Esophagus squamous epithelium (tissue), 5 donors: ENCODE data around the gene METTL2B. TPM values are rescaled to one million over a fixed set of nuclear protein-coding genes. Genes with fewer than 3 reads are reported as not detected.
"Not testable (repeated sequence)": the region's sequence is repeated elsewhere in the genome, so short reads cannot be mapped to it uniquely, and the experiment has no call there.

Experiments
- DNase-seq: peaks from one replicate; lab custom pipeline; 2025; lab: John Stamatoyannopoulos, UW
- H3K27ac ChIP-seq, 4 donors: fragments of 200-600 bp; sonication (generic); one replicate each; pipeline ENCODE4 v1.5.1; 2016 to 2019; ENCODE audit warnings: mild to moderate bottlenecking in 1 of 4
- H3K27me3 ChIP-seq, 4 donors: fragments of 200-600 bp; sonication (generic); 1 replicate in 3 of 4; 2 replicates in 1 of 4; pipeline versions ENCODE4 v1.5.1 to v1.6.0; 2017 to 2021; ENCODE audit warnings: antibody characterized with exemption in 1 of 4
- H3K36me3 ChIP-seq, 3 donors: fragments of 200-600 bp; sonication (generic); one replicate each; pipeline ENCODE4 v1.5.1; 2016 to 2019
- H3K4me1 ChIP-seq, 3 donors: fragments of 200-600 bp; sonication (generic); one replicate each; pipeline ENCODE4 v1.5.1; 2017 to 2019
- H3K4me3 ChIP-seq, 4 donors: fragments of 200-600 bp; sonication (generic); 1 replicate in 3 of 4; 2 replicates in 1 of 4; pipeline ENCODE4 v1.5.1; 2016 to 2019; ENCODE audit warnings: mild to moderate bottlenecking in 2 of 4, moderate library complexity in 1 of 4
- H3K9me3 ChIP-seq, 3 donors: fragments of 200-600 bp; sonication (generic); one replicate each; pipeline ENCODE4 v1.5.1; 2016 to 2019
- POLR2A ChIP-seq, 4 donors: fragments of 450-650 bp; IDR thresholded peaks; one replicate each; pipeline ENCODE4 v1.6.1; 2017; ENCODE audit warnings: antibody characterized with exemption in 4 of 4, mild to moderate bottlenecking in 4 of 4, moderate library complexity in 3 of 4
- WGBS, 2 donors: methylation state at CpG; one replicate each; pipeline ENCODE4 v1.1.5; 2018; 5-methylcytosine and 5-hydroxymethylcytosine counted together
- intact Hi-C: fragments of 100-400 bp; cut with DNase I; formaldehyde crosslinking; loops from one replicate; pipeline ENCODE4 v1.15.0; 2022
- total RNA-seq, 4 donors: library from RNA; depleted of rRNA; stranded (reverse); fragments of >200 nt; gene quantifications; one replicate each; pipeline ENCODE4 v1.1.0, GENCODE V29; 2016
- TF ChIP-seq, protein P1 (sequence below), 6 experiments: fragments of 450-650 bp in 4 of 6; fragments of 200-600 bp in 2 of 6; sonication (generic) in 2 of 6; IDR thresholded peaks; one replicate each; pipeline ENCODE4 v1.5.1; 2016 to 2019; ENCODE audit warnings: antibody characterized with exemption in 6 of 6, mild to moderate bottlenecking in 4 of 6, moderate library complexity in 4 of 6
- donor health status: DM: yes; HTN: yes; CAD: no.

The METTL2B gene
- total RNA-seq, 4 donors from 2014 or later = 20.2 to 26.6 (median 24.5) TPM

- H3K9me3 ChIP-seq, H3K36me3 ChIP-seq, DNase-seq, H3K27ac ChIP-seq, H3K4me3 ChIP-seq, H3K27me3 ChIP-seq, intact Hi-C loops: not testable (repeated sequence)
- 93 to 96% methylated on average over 12 to 13 of the region's 16 CpGs for WGBS, 2 donors
- H3K4me1 ChIP-seq = peaks cover 0 to 51% (median 19%) of the 10 kb centered on the region in 3 donors
Measured at GRCh38 chr7:128529191-128529590, 52.6 kb downstream of the METTL2B start.

GRCh38 chr7:128530121-128530854 lies 53.7 kb downstream of the METTL2B start:
- Histone ChIP-seq H3K27ac (peak overlapping the region; percentile 94 to 99 (median 97)), H3K4me3 (peak overlapping the region; percentile 70 to 91 (median 80)), H3K4me1 (peaks cover 0 to 54% (median 26%) of the 10 kb centered on the region in 3 donors), H3K36me3 (peaks cover 0 to 11% (median 0%) of the 10 kb centered on the region in 3 donors)
- intact Hi-C loops, DNase-seq, H3K27me3 ChIP-seq, H3K9me3 ChIP-seq: not testable (repeated sequence)
- 23 to 25% methylated on average over 4 of the region's 50 CpGs for WGBS, 2 donors

DNA sequence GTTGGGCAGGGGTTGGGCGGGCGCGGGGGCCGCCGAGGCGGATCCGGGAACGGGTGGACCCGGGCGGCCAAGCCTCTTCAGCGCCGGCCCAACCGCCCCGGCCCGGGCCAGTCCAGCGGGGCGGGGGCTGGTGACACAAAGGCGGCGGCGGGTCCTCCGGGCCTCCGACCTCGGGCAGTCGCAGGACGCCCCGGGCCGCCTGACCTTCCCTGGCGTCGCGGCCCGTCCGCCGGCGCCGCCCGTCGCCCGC lies 54.2 kb downstream of the METTL2B start:
- Histone ChIP-seq H3K4me1 (peaks cover 0 to 53% (median 30%) of the 10 kb centered on the region in 3 donors), H3K36me3 (peaks cover 0 to 16% (median 0%) of the 10 kb centered on the region in 3 donors), H3K27me3 (no peaks in the 10 kb centered on the region), H3K27ac (peak overlapping the region; percentile 94 to 99 (median 97)), H3K9me3 (no peaks in the 10 kb centered on the region), H3K4me3 (peak overlapping the region; percentile 70 to 91 (median 80))
- DNase-seq = no peak
- intact Hi-C loops = no loop called here
- no CpG with 5 or more reads among the region's 38 CpGs for WGBS, 2 donors
- TF ChIP-seq, protein P1, sequence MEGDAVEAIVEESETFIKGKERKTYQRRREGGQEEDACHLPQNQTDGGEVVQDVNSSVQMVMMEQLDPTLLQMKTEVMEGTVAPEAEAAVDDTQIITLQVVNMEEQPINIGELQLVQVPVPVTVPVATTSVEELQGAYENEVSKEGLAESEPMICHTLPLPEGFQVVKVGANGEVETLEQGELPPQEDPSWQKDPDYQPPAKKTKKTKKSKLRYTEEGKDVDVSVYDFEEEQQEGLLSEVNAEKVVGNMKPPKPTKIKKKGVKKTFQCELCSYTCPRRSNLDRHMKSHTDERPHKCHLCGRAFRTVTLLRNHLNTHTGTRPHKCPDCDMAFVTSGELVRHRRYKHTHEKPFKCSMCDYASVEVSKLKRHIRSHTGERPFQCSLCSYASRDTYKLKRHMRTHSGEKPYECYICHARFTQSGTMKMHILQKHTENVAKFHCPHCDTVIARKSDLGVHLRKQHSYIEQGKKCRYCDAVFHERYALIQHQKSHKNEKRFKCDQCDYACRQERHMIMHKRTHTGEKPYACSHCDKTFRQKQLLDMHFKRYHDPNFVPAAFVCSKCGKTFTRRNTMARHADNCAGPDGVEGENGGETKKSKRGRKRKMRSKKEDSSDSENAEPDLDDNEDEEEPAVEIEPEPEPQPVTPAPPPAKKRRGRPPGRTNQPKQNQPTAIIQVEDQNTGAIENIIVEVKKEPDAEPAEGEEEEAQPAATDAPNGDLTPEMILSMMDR (IDR thresholded peaks at IDR 0.05) = no peak
- TF ChIP-seq POLR2A (IDR thresholded peaks at IDR 0.05) = no peak

DNA sequence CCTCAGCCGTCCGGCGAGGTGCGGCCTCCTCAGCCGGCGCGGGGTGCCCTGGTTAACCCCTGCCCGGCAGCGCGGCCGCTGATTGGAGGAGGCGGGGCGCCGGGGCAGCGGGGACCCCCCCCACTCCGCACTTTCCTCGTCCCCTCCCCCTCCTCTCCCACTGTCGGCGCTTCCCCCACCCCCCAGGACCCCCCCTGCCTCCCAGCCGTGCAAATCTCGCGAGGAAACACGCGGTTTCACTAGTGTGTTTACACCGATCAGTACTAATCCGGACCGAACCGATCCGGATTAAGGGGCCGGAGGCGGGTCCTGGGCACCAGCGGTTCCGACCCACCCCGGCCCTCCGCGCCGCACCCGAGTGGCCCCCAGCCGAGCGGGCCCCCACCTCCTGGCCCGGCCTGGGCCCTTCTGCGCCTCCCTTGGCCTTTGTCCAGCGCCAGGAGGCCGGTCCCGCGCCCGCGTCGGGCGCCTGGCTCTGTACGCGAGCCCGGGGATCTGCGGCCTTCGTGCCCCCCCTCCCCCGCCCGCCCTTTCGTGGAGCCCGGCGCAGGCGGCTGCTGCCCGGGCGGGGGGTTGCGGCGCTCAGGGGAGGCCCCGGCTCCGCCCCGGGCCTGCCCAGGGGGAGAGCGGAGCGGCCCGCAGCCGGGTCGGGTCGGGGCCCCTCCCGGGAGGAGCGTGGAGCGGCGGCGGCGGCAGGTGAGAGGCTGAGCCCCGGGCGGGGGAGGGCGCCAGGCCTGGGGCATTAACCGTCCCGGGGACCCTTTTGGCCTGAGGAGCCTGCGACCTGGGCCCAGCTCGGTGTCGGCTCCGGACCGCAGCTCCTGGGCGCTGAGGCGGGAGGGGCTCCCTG lies 54.8 kb downstream of the METTL2B start:
- H3K27me3 ChIP-seq, intact Hi-C loops, H3K9me3 ChIP-seq: not testable (repeated sequence)
- peak in 2 of 4 donors; percentile 33 to 61 for TF ChIP-seq POLR2A (IDR thresholded peaks at IDR 0.05)
- Histone ChIP-seq H3K27ac (peak overlapping the region; percentile 94 to 99 (median 97)), H3K4me3 (peak overlapping the region; percentile 70 to 91 (median 80)), H3K36me3 (peaks cover 0 to 22% (median 0%) of the 10 kb centered on the region in 3 donors), H3K4me1 (peaks cover 0 to 48% (median 29%) of the 10 kb centered on the region in 3 donors)
- DNase-seq = peak; percentile 33
- 0% methylated on average over 12 of the region's 92 CpGs; no CpG with 5 or more reads in 1 of the 2 donors for whole genome bisulfite sequencing, 2 donors

DNA sequence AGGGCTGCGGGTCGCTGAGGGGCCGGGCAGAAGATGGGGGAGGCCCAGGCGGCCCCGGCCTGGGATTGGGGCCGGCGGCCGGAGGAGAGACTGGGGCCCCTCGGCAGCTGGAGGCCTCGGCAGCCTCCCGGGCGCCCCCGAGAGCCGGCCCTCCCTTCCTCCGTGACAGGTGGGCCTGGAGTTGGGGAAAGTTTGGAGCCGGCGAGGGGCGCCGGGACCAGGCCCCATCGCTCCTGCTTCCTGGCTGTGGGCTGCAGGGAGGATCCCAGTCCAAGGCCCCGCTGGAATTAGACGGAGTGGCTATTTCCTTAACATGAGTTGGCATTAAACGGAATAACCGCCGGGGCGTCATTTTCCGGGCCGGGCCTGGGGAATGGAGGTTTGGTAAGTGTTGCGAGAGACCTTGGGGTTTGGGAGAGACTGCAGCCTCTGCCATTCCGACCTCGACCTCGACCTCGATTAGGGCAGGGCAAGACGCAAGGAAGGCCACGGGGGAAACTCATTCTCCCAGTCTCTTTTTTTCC lies 55.5 kb downstream of the METTL2B start:
- DNase-seq, intact Hi-C loops, H3K27me3 ChIP-seq, H3K9me3 ChIP-seq: not testable (repeated sequence)
- Histone ChIP-seq H3K4me3 (peak overlapping the region; percentile 70 to 91 (median 80)), H3K36me3 (peaks cover 0 to 28% (median 0%) of the 10 kb centered on the region in 3 donors), H3K4me1 (peaks cover 0 to 46% (median 26%) of the 10 kb centered on the region in 3 donors), H3K27ac (peak overlapping the region; percentile 94 to 99 (median 97))
- 0 to 1% methylated on average over 5 to 7 of the region's 35 CpGs for WGBS, 2 donors

- intact Hi-C loops = not testable (repeated sequence)
- 3 to 10% methylated on average over 1 of the region's 1 CpG for WGBS, 2 donors
Measured at GRCh38 chr7:128532956-128533355, 56.4 kb downstream of the METTL2B start.

GRCh38 chr7:128537410-128537809 lies 60.9 kb downstream of the METTL2B start:
- H3K4me1 ChIP-seq = peaks cover 0 to 70% (median 23%) of the 10 kb centered on the region in 3 donors
- intact Hi-C loops, H3K4me3 ChIP-seq, H3K9me3 ChIP-seq, H3K27me3 ChIP-seq, DNase-seq: not testable (repeated sequence)
- TF ChIP-seq, protein P1 (IDR thresholded peaks at IDR 0.05) = peak in 1 of 6 experiments; percentile 30
- WGBS, 2 donors = 41 to 65% methylated on average over 4 to 6 of the region's 7 CpGs
- peak overlapping the region in 3 of 4 donors; percentile 30 to 58 (median 57) for H3K27ac ChIP-seq
- peaks cover 0 to 75% (median 0%) of the 10 kb centered on the region in 3 donors for H3K36me3 ChIP-seq

More at GRCh38 chr7:128532956-128533355, 56.4 kb downstream of the METTL2B start:
- Histone ChIP-seq H3K4me1 (peaks cover 0 to 50% (median 26%) of the 10 kb centered on the region in 3 donors), H3K27ac (peak overlapping the region in 3 of 4 donors; percentile 94 to 99 (median 98)), H3K36me3 (peaks cover 0 to 31% (median 0%) of the 10 kb centered on the region in 3 donors), H3K4me3 (peak overlapping the region in 3 of 4 donors; percentile 70 to 91 (median 84))
- H3K27me3 ChIP-seq, H3K9me3 ChIP-seq, DNase-seq: not testable (repeated sequence)

- Histone ChIP-seq H3K4me1 (peaks cover 0 to 35% (median 4%) of the 10 kb centered on the region in 3 donors), H3K36me3 (peaks cover 0 to 93% (median 8%) of the 10 kb centered on the region in 3 donors)
- H3K9me3 ChIP-seq, H3K4me3 ChIP-seq, H3K27ac ChIP-seq, DNase-seq, H3K27me3 ChIP-seq, intact Hi-C loops: not testable (repeated sequence)
- 59 to 68% methylated on average over 2 of the region's 2 CpGs for WGBS, 2 donors
Measured at GRCh38 chr7:128542530-128542929, 66.0 kb downstream of the METTL2B start.

DNA sequence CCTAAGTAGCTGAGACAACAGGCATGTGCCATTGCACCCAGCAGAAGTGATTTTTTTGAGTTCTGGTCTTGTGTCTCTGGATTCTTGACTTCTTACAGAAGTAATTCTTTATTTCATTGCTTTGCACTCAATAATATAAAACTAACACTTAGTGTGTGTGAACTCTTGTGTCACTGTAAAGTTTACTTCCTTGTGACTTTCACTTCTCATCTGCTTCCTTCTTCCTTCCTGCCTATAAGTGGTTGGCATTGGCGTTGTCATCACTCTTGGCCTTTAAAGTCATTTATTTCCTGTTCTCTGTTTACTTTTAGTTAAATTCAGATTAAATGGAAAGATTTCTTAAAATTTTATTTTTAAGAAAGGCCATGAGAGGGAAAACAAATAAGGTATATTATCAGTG lies 66.8 kb downstream of the METTL2B start:
- WGBS, 2 donors = 36 to 88% methylated on average over 1 of the region's 1 CpG
- H3K9me3 ChIP-seq, H3K27me3 ChIP-seq, intact Hi-C loops, H3K27ac ChIP-seq, H3K4me3 ChIP-seq, DNase-seq: not testable (repeated sequence)
- H3K4me1 ChIP-seq = peaks cover 0 to 35% (median 4%) of the 10 kb centered on the region in 3 donors
- H3K36me3 ChIP-seq = peaks cover 0 to 95% (median 8%) of the 10 kb centered on the region in 3 donors

DNA sequence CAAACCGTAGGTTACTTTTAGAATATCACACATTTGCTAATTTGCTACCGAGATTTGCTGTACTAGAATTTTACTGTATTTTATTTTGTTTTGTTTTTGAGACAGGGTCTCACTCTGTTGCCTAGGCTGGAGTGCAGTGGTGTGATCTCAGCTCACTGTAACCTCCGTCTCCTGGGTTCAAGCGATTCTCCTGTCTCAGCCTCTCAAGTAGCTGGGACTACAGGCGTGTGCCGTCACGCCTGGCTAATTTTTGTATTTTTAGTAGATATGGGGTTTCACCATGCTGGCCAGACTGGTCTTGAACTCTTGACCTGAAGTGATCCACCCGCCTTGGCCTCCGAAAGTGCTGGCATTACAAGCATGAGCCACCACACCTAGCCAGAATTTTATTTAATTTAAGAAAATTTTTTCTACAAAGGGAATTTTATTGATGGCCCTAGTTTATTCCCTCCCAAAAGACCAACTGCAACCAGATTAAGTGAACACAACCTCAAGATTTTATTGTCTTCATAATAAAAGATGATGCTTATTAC lies 69.8 kb downstream of the METTL2B start:
- H3K4me1 ChIP-seq, H3K9me3 ChIP-seq, H3K4me3 ChIP-seq, intact Hi-C loops, DNase-seq, H3K27ac ChIP-seq, H3K27me3 ChIP-seq: not testable (repeated sequence)
- H3K36me3 ChIP-seq = peaks cover 0 to 92% (median 8%) of the 10 kb centered on the region in 3 donors
- 73 to 86% methylated on average over 9 of the region's 9 CpGs for WGBS, 2 donors
